ENCODE results near the gene RPS28. TPM values are rescaled to one million over a fixed set of nuclear protein-coding genes. Genes with fewer than 3 reads are reported as not detected.

Gene RPS28
- total and polyA plus RNA-seq, 2 experiments from 2014 or later = 349 to 569 TPM

DNA sequence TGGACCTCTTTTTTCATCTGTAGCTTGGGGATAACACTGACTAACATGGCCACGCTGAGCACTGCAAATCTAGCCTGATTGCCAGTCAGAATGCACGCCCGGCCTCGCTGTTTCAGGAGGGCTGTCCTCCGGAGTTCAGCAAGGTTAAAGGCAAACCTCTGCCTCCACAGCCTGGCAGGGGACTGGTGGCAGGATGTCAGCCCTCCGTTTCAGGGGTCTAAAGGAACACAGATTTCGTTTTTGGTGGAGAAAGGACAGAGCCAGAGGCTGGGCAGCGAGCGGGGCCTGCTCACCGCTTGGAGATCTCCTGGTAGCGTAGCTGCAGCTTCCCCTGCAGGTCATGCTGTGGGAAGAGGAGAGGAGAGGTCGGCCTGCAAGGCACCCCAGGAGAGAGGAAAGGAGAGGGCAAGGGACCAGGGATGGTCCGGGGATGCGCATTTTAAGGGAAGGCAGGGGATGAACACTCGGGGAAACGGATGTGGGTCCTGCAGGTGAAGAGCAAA lies 681 bp upstream of the RPS28 start:
- peak overlapping the region; percentile 77 for H3K4me3 ChIP-seq
- no peaks in the 10 kb centered on the region for H3K27me3 ChIP-seq
- TF ChIP-seq, protein P1, sequence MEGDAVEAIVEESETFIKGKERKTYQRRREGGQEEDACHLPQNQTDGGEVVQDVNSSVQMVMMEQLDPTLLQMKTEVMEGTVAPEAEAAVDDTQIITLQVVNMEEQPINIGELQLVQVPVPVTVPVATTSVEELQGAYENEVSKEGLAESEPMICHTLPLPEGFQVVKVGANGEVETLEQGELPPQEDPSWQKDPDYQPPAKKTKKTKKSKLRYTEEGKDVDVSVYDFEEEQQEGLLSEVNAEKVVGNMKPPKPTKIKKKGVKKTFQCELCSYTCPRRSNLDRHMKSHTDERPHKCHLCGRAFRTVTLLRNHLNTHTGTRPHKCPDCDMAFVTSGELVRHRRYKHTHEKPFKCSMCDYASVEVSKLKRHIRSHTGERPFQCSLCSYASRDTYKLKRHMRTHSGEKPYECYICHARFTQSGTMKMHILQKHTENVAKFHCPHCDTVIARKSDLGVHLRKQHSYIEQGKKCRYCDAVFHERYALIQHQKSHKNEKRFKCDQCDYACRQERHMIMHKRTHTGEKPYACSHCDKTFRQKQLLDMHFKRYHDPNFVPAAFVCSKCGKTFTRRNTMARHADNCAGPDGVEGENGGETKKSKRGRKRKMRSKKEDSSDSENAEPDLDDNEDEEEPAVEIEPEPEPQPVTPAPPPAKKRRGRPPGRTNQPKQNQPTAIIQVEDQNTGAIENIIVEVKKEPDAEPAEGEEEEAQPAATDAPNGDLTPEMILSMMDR (IDR thresholded peaks at IDR 0.05; ENCODE audit: low read depth, low read length) = no peak
- DNase-seq (ENCODE audit: low read depth in 1 of 2, low spot score in 1 of 2) = peak in 1 of 2 donors; percentile 15
- no peaks in the 10 kb centered on the region for H3K9me3 ChIP-seq (ENCODE audit: low read depth)
- H3K27ac ChIP-seq = peak overlapping the region; percentile 91
- H3K4me1 ChIP-seq (ENCODE audit: low read depth) = peaks cover 11% of the 10 kb centered on the region
- H3K36me3 ChIP-seq = peaks cover 5% of the 10 kb centered on the region

DNA sequence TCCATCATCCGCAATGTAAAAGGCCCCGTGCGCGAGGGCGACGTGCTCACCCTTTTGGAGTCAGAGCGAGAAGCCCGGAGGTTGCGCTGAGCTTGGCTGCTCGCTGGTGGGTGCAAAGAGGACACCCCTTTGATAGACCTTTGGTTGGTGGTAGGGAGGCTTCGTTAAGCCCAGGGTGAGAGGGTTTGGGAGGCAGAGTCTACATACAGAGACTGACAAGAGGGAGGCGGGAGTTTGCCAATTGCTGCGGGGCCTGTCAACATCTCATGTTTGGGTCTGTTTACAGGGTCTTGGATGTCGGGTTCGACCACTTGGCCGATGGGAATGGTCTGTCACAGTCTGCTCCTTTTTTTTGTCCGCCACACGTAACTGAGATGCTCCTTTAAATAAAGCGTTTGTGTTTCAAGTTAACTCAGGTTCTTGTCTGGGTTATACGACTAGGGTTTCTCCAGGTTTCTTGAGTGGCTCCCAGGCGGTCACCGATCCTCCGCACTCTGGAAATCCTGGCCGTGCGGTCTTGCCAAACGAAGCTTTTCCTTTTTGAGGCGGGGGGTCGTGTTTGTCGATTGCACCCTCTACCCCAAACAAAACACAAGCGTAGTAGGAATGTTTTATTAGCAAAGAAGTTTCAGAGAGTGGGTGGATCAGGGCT lies 816 bp downstream of the RPS28 start:
- Histone ChIP-seq H3K4me1 (ENCODE audit: low read depth) (peaks cover 11% of the 10 kb centered on the region), H3K4me3 (peak overlapping the region; percentile 77), H3K27ac (peak overlapping the region; percentile 76), H3K36me3 (peaks cover 5% of the 10 kb centered on the region), H3K27me3 (no peaks in the 10 kb centered on the region), H3K9me3 (ENCODE audit: low read depth) (no peaks in the 10 kb centered on the region)
- DNase-seq (ENCODE audit: low read depth in 1 of 2, low spot score in 1 of 2) = no peak
- TF ChIP-seq, protein P1 (IDR thresholded peaks at IDR 0.05; ENCODE audit: low read depth, low read length) = no peak

DNA sequence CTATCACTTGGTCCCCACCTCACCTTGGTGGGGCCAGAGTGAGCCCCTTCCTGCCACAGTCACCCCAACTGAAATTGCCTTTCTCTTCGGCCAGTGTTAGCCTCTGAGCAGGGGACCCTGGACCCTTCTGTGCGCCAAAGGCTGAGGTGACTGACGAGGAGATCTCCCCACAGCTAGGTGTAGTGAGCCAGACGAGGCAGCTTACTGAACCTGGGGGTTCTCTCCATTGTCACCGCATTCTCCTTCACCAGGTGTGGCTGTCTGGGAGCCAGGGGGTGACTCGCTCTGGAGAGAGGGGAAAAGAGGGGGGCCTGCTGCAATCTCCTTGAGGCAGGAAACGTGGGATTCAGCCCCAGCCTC lies 1.3 kb downstream of the RPS28 start:
- H3K27ac ChIP-seq = no peak overlapping the region
- H3K36me3 ChIP-seq = peaks cover 5% of the 10 kb centered on the region
- no peak for DNase-seq (ENCODE audit: low read depth in 1 of 2, low spot score in 1 of 2)
- H3K9me3 ChIP-seq (ENCODE audit: low read depth) = no peaks in the 10 kb centered on the region
- no peaks in the 10 kb centered on the region for H3K27me3 ChIP-seq
- peaks cover 11% of the 10 kb centered on the region for H3K4me1 ChIP-seq (ENCODE audit: low read depth)
- TF ChIP-seq, protein P1 (IDR thresholded peaks at IDR 0.05; ENCODE audit: low read depth, low read length) = no peak
- H3K4me3 ChIP-seq = peak overlapping the region; percentile 77

DNA sequence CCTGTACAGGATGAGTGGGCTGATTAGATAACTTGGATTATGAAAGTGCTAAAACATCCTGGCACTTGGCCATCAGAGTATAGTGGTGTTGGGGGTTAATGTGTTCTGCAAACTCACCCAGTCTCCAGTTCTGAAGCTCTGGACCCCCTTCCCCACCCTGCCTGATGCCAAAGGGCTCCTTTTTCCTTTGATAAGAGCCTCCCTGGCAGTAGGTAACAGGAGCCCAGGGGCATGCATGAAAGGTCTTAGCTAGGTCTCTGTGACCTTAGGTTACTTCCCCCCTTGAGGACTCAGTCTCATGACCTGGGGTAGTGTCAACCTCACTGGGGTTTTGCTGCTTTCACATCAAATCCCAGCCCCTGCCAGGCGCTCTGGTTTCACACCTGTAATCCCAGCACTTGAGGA lies 2.5 kb downstream of the RPS28 start:
- TF ChIP-seq, protein P1 (IDR thresholded peaks at IDR 0.05; ENCODE audit: low read depth, low read length) = no peak
- H3K27ac ChIP-seq = peak overlapping the region; percentile 15
- no peak for DNase-seq (ENCODE audit: low read depth in 1 of 2, low spot score in 1 of 2)
- H3K4me3 ChIP-seq = no peak overlapping the region
- peaks cover 5% of the 10 kb centered on the region for H3K36me3 ChIP-seq
- H3K27me3 ChIP-seq = peaks cover 2% of the 10 kb centered on the region
- no peaks in the 10 kb centered on the region for H3K9me3 ChIP-seq (ENCODE audit: low read depth)
- H3K4me1 ChIP-seq (ENCODE audit: low read depth) = peaks cover 11% of the 10 kb centered on the region

DNA sequence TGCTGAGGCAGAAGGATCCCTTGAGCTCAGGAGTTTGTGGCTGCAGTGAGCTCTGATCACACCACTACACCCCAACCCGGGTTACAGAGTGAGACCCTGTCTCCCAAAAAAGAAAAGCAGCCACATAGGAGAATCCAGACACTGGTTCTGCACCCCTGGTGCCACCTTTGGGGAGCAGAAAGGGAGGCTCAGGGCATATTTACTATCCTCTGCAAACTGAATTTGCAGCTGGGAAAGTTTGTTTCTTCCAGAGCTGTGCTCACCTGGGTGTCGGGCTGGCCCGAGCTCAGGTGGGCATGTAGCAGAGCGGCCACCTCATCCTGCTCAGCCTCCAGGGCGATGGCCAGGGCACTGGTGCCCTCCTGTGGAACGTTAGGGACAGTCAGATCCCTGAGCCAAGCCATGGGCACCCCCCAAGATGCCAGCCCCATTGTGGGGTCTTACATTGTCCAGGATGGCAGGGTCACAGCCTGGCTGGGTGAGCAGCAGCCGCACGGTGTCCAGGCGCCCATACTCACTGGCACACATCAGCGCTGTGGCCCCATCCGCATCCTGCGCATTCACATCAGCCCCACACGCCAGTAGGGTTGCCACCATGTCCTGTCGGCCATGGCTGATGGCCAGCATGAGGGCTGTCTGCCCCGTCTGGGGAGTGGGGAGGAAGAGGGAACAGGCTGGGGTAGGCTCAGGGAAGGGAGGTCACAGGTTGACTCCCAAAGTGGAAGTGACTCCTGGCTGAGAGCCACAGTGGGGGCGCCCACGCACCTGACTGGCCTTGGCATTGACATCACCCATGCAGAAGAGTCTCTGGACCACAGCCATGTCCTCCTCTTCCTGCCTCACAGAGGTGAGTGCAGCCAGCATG lies 3.1 kb downstream of the RPS28 start:
- Histone ChIP-seq H3K27ac (peak overlapping the region; percentile 15), H3K4me1 (ENCODE audit: low read depth) (peaks cover 11% of the 10 kb centered on the region), H3K9me3 (ENCODE audit: low read depth) (no peaks in the 10 kb centered on the region), H3K27me3 (peaks cover 2% of the 10 kb centered on the region), H3K4me3 (no peak overlapping the region), H3K36me3 (peaks cover 5% of the 10 kb centered on the region)
- TF ChIP-seq, protein P1 (IDR thresholded peaks at IDR 0.05; ENCODE audit: low read depth, low read length) = no peak
- DNase-seq (ENCODE audit: low read depth in 1 of 2, low spot score in 1 of 2) = no peak
